Adipose tissue (tissue), 3 donors: Measurements from ENCODE around the gene LRRC57. TPM values are rescaled to one million over a fixed set of nuclear protein-coding genes. Genes with fewer than 3 reads are reported as not detected.
"Not testable (repeated sequence)": the region's sequence is repeated elsewhere in the genome, so short reads cannot be mapped to it uniquely, and the experiment has no call there.

Source experiments
- H3K27ac ChIP-seq: one replicate; pipeline ENCODE4 v1.5.1; 2013; ENCODE audit warnings: low read depth, low read length
- whole genome bisulfite sequencing, 3 donors: extraction: QIAGEN DNeasy Blood & Tissue Kit; methylation state at CpG; one replicate each; pipeline ENCODE4 v1.1.7; 2013; 5-methylcytosine and 5-hydroxymethylcytosine counted together
- polyA plus RNA-seq, 3 donors: library from polyadenylated mRNA; stranded (reverse); fragments of 200-250 nt; gene quantifications; one replicate each; pipeline ENCODE4 v1.2.3, GENCODE V29; 2013
- donor health status: healthy with polysubstance abuse.
- donor health status: Bipolar disorder and iron deficiency.
- donor health status: healthy.

Gene LRRC57
- polyA plus RNA-seq, 3 donors, result 6.2 to 10.7 (median 7.3) TPM

- no peak overlapping the region for H3K27ac ChIP-seq
- 94 to 98% (median 95%) methylated on average over 3 of the region's 3 CpGs for WGBS, 3 donors
These were observed 10.1 kb upstream of the LRRC57 start for GRCh38 chr15:42558739-42559138.

- 90 to 98% (median 97%) methylated on average over 10 to 11 of the region's 12 CpGs for WGBS, 3 donors
- not testable (repeated sequence) for H3K27ac ChIP-seq
These were observed 8.1 kb upstream of the LRRC57 start for GRCh38 chr15:42556550-42557207.

- H3K27ac ChIP-seq, result no peak overlapping the region
- 82 to 88% (median 85%) methylated on average over 1 of the region's 1 CpG for WGBS, 3 donors
These were observed 5.0 kb upstream of the LRRC57 start for GRCh38 chr15:42553554-42553953.

GRCh38 chr15:42549741-42550392, 1.3 kb upstream of the LRRC57 start:
- WGBS, 3 donors, result 58 to 79% (median 59%) methylated on average over 12 of the region's 12 CpGs
- no peak overlapping the region for H3K27ac ChIP-seq

GRCh38 chr15:42549032-42549491, 469 bp upstream of the LRRC57 start:
- 0% methylated on average over 15 of the region's 15 CpGs for WGBS, 3 donors
- peak overlapping the region; percentile 73 for H3K27ac ChIP-seq

GRCh38 chr15:42547918-42548248, 710 bp downstream of the LRRC57 start:
- WGBS, 3 donors, result 1 to 6% (median 4%) methylated on average over 9 of the region's 9 CpGs
- peak overlapping the region; percentile 74 for H3K27ac ChIP-seq

GRCh38 chr15:42544853-42545629, 3.6 kb downstream of the LRRC57 start:
- no peak overlapping the region for H3K27ac ChIP-seq
- 76 to 89% (median 77%) methylated on average over 4 of the region's 4 CpGs for whole genome bisulfite sequencing, 3 donors

- no peak overlapping the region for H3K27ac ChIP-seq
- 89 to 97% (median 92%) methylated on average over 1 of the region's 1 CpG for WGBS, 3 donors
These were observed 15.3 kb downstream of the LRRC57 start for GRCh38 chr15:42533246-42533645.

- 75 to 98% (median 91%) methylated on average over 3 of the region's 3 CpGs for WGBS, 3 donors
These were observed 19.6 kb downstream of the LRRC57 start for GRCh38 chr15:42528970-42529369.

GRCh38 chr15:42523331-42523730, 25.3 kb downstream of the LRRC57 start:
- 74 to 92% (median 80%) methylated on average over 2 of the region's 2 CpGs for WGBS, 3 donors

More at GRCh38 chr15:42528970-42529369, 19.6 kb downstream of the LRRC57 start:
- H3K27ac ChIP-seq, result no peak overlapping the region

GRCh38 chr15:42511007-42511391, 37.6 kb downstream of the LRRC57 start:
- WGBS, 3 donors, result 29 to 72% (median 30%) methylated on average over 4 of the region's 4 CpGs
- H3K27ac ChIP-seq, result peak overlapping the region; percentile 31

More at GRCh38 chr15:42523331-42523730, 25.3 kb downstream of the LRRC57 start:
- H3K27ac ChIP-seq, result no peak overlapping the region

GRCh38 chr15:42510258-42511006, 38.2 kb downstream of the LRRC57 start:
- 82 to 86% (median 86%) methylated on average over 4 of the region's 4 CpGs for WGBS, 3 donors
- H3K27ac ChIP-seq, result peak overlapping the region; percentile 31

GRCh38 chr15:42508263-42508690, 40.3 kb downstream of the LRRC57 start:
- whole genome bisulfite sequencing, 3 donors, result 44 to 60% (median 47%) methylated on average over 9 of the region's 9 CpGs
- no peak overlapping the region for H3K27ac ChIP-seq

GRCh38 chr15:42507514-42507913, 41.1 kb downstream of the LRRC57 start:
- 84 to 85% (median 85%) methylated on average over 4 of the region's 4 CpGs for WGBS, 3 donors
- H3K27ac ChIP-seq, result no peak overlapping the region

- H3K27ac ChIP-seq, result no peak overlapping the region
- 71 to 81% (median 76%) methylated on average over 3 of the region's 3 CpGs for WGBS, 3 donors
These were observed 44.0 kb downstream of the LRRC57 start for GRCh38 chr15:42504631-42505030.

GRCh38 chr15:42503825-42504224, 44.8 kb downstream of the LRRC57 start:
- no peak overlapping the region for H3K27ac ChIP-seq
- WGBS, 3 donors, result 76 to 87% (median 85%) methylated on average over 1 of the region's 1 CpG

- WGBS, 3 donors, result 52 to 78% (median 77%) methylated on average over 4 of the region's 4 CpGs
- H3K27ac ChIP-seq, result no peak overlapping the region
These were observed 46.1 kb downstream of the LRRC57 start for GRCh38 chr15:42502477-42502876.

GRCh38 chr15:42499858-42500609, 48.6 kb downstream of the LRRC57 start:
- no peak overlapping the region for H3K27ac ChIP-seq
- 71 to 76% (median 73%) methylated on average over 12 of the region's 12 CpGs for WGBS, 3 donors
